Endothelial cell of umbilical vein (primary cell): ENCODE data around the gene GDPD3. TPM values are rescaled to one million over a fixed set of nuclear protein-coding genes. Genes with fewer than 3 reads are reported as not detected.

ENCODE experiments used
- BruUV-seq: library from RNA; stranded (reverse); fragments of 400-500 nt; replicated peaks from 2 replicates; lab custom pipeline; 2021; lab: Mats Ljungman, UMichigan
- CTCF ChIA-PET: fragments of 300-600, 350-600 bp; sonication (Branson Sonifier 250); formaldehyde crosslinking; loops from one replicate; lab custom pipeline; 2021; ENCODE audit warnings: antibody characterized with exemption, inconsistent platforms; lab: Charles Lee
- POLR2A ChIA-PET: fragments of 300-600, 350-600 bp; sonication (Branson Sonifier 250); formaldehyde crosslinking; loops from one replicate; lab custom pipeline; 2021; ENCODE audit warnings: antibody characterized with exemption, inconsistent platforms; lab: Charles Lee
- DNase-seq: peaks from one replicate; pipeline ENCODE4 v3.0.0-alpha.2; 2011; ENCODE audit warnings: low read depth, low spot score
- FAIRE-seq: peaks from 2 replicates; lab custom pipeline; 2011; peaks lifted over from hg19 to GRCh38; lab: Jason Lieb, UNC
- H2AFZ ChIP-seq: 2 replicates; pipeline ENCODE4 v1.6.0; 2012; ENCODE audit warnings: low read depth, low read length, control low read depth, inconsistent platforms
- H3K27ac ChIP-seq: 2 replicates; pipeline ENCODE4 v1.5.1; 2011; ENCODE audit warnings: low read depth, mild to moderate bottlenecking, control low read depth, low read length, moderate library complexity; ENCODE audit not compliant: insufficient read depth
- H3K27me3 ChIP-seq, 2 experiments: 2 replicates each; pipeline versions ENCODE4 v1.6.0 to v1.6.1; 2011; ENCODE audit warnings: low read length in 2 of 2, mixed read lengths in 1 of 2; ENCODE audit not compliant: control insufficient read depth in 2 of 2, insufficient read depth in 2 of 2
- H3K36me3 ChIP-seq, 2 experiments: 2 replicates in 1 of 2; 3 replicates in 1 of 2; pipeline ENCODE4 v1.5.1; 2011; ENCODE audit warnings: low read length in 2 of 2, mild to moderate bottlenecking in 1 of 2, moderate library complexity in 1 of 2; ENCODE audit not compliant: control insufficient read depth in 2 of 2, insufficient read depth in 2 of 2; ENCODE audit errors: extremely low read depth in 1 of 2
- H3K4me1 ChIP-seq: 3 replicates; pipeline ENCODE4 v1.5.1; 2011; ENCODE audit warnings: mild to moderate bottlenecking, low read length; ENCODE audit not compliant: control insufficient read depth, insufficient read depth; ENCODE audit errors: extremely low read depth
- H3K4me2 ChIP-seq: 2 replicates; pipeline ENCODE4 v1.6.1; 2011; ENCODE audit warnings: low read length, control low read depth, mixed read lengths; ENCODE audit not compliant: insufficient read depth
- H3K4me3 ChIP-seq, 3 experiments: fragments of 200-600 bp in 1 of 3; sonication (generic), shearing (Covaris generic) in 1 of 3; replicated peaks in 1 of 3; 2 replicates each; pipeline ENCODE4 v1.5.1; 2011 to 2016; ENCODE audit warnings: control low read depth in 3 of 3, low read length in 3 of 3, mild to moderate bottlenecking in 2 of 3, inconsistent platforms in 1 of 3, low read depth in 1 of 3, moderate library complexity in 1 of 3; ENCODE audit not compliant: insufficient read depth in 1 of 3
- H3K79me2 ChIP-seq: 2 replicates; pipeline ENCODE4 v1.6.0; 2012; ENCODE audit warnings: low read length, inconsistent platforms; ENCODE audit not compliant: control insufficient read depth, insufficient read depth
- H3K9ac ChIP-seq: replicated peaks from 2 replicates; pipeline ENCODE3; 2011; ENCODE audit warnings: low read length, control low read depth; ENCODE audit not compliant: insufficient read depth; ENCODE audit errors: extremely low read depth
- H3K9me1 ChIP-seq: replicated peaks from 3 replicates; pipeline ENCODE4 v1.6.0; 2011; ENCODE audit warnings: mild to moderate bottlenecking, low read length; ENCODE audit not compliant: control insufficient read depth, insufficient read depth; ENCODE audit errors: extremely low read depth
- H3K9me3 ChIP-seq: replicated peaks from 2 replicates; pipeline ENCODE4 v1.5.1; 2012; ENCODE audit warnings: low read length, inconsistent platforms; ENCODE audit not compliant: control insufficient read depth, insufficient read depth
- H4K20me1 ChIP-seq: replicated peaks from 2 replicates; pipeline ENCODE3; 2011; ENCODE audit warnings: mild to moderate bottlenecking, low read length; ENCODE audit not compliant: control insufficient read depth, insufficient read depth; ENCODE audit errors: extremely low read depth
- EZH2 ChIP-seq: IDR thresholded peaks from 2 replicates; pipeline ENCODE4 v1.6.1; 2012; ENCODE audit warnings: borderline replicate concordance, low read depth, mild to moderate bottlenecking, moderate library complexity, low read length, inconsistent platforms; ENCODE audit not compliant: severe bottlenecking
- FOS ChIP-seq: IDR thresholded peaks from 2 replicates; pipeline ENCODE4 v1.6.1; 2011; ENCODE audit warnings: mild to moderate bottlenecking, low read length, moderate library complexity, borderline replicate concordance; ENCODE audit not compliant: insufficient read depth
- GATA2 ChIP-seq: IDR thresholded peaks from 2 replicates; pipeline ENCODE4 v1.7.0; 2011; ENCODE audit warnings: low read depth, mild to moderate bottlenecking, moderate library complexity, mixed read lengths, low read length; ENCODE audit not compliant: insufficient read length, insufficient read depth
- JUN ChIP-seq: IDR thresholded peaks from 2 replicates; pipeline ENCODE4 v1.6.1; 2011; ENCODE audit warnings: borderline replicate concordance, low read depth; ENCODE audit not compliant: insufficient read length, insufficient read depth
- MAX ChIP-seq: IDR thresholded peaks from 2 replicates; pipeline ENCODE4 v1.6.1; 2011; ENCODE audit not compliant: insufficient read depth, insufficient read length
- MYC ChIP-seq: IDR thresholded peaks from one replicate; pipeline ENCODE4 v1.6.1; 2011; ENCODE audit warnings: mild to moderate bottlenecking, low read depth, low read length
- POLR2A ChIP-seq: IDR thresholded peaks from 2 replicates; pipeline ENCODE4 v1.6.1; 2012; ENCODE audit warnings: low read depth, mild to moderate bottlenecking, control low read depth, low read length
- POLR2AphosphoS5 ChIP-seq: IDR thresholded peaks from 2 replicates; pipeline ENCODE4 v1.6.1; 2012; ENCODE audit warnings: low read depth, mild to moderate bottlenecking, control low read depth, low read length, moderate library complexity; ENCODE audit not compliant: insufficient read depth
- dilution Hi-C: fragments of 300-500 bp; cut with MboI; formaldehyde crosslinking; loops from one replicate; pipeline ENCODE4 v1.15.0; 2019; ENCODE audit warnings: low sequenced_read_pairs; ENCODE audit not compliant: extremely low pct_ligation_motif_present
- intact Hi-C: fragments of 100-400 bp; cut with micrococcal nuclease; formaldehyde crosslinking; loops from one replicate; pipeline ENCODE4 v1.10.0; 2022
- polyA plus RNA-seq, 4 experiments: library from polyadenylated mRNA; depleted of rRNA in 3 of 4; stranded (reverse) in 3 of 4; unstranded in 1 of 4; fragments of >200 nt; gene quantifications; 2 replicates each; pipeline versions ENCODE4 v1.2.1 to v1.2.3, GENCODE V29; 2011 to 2012; ENCODE audit warnings: missing spikeins in 1 of 4
- total RNA-seq: library from RNA; stranded (reverse); gene quantifications from 2 replicates; pipeline ENCODE4 v1.2.3, GENCODE V29; 2021
- TF ChIP-seq, protein P1 (sequence below), 2 donors: IDR thresholded peaks; 1 replicate in 1 of 2; 2 replicates in 1 of 2; pipeline ENCODE4 v1.5.1; 2011; ENCODE audit warnings: low read length in 2 of 2, mild to moderate bottlenecking in 2 of 2, moderate library complexity in 2 of 2, control low read depth in 1 of 2, inconsistent platforms in 1 of 2, low read depth in 1 of 2; ENCODE audit not compliant: insufficient read depth in 1 of 2; ENCODE audit errors: extremely low read depth in 1 of 2

The GDPD3 gene
- total and polyA plus RNA-seq, 2 donors (not counting 3 experiments of a cell fraction or from before 2014, with no cell fraction given): 8.0 to 18.6 TPM

DNA sequence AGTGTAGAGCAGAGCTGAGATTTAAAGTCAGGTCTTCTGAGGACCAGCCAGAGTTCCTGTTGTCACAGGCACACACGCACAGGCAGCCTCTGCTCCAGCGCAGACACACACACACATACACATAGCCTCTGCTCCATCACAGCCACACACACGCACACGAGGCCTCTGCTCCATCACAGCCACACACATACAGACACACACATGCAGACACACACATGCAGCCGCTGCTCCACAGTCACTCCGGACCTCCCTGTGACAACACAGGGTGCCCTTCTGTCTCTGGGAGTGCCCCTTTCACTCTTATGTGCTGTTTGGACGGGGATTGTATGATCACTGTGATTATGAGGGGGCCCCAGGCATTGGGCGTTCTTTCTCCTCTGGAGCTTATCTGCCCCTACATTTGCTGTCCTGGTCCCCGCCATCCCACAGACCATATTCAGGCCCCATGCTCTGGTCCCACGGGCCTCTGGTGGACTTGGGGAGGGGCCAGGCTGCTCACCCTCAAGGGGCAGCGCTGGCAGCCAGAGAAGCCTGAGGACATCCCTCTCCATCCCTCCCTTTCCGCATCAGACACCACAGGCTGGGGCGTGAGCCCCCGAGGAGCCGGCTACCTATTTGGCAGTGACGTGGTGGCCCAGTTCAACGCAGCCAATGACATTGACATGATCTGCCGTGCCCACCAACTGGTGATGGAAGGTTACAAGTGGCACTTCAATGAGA lies 29.1 kb downstream of the GDPD3 start:
- dilution Hi-C loops: no loop called here
- no peak overlapping the region for H3K27ac ChIP-seq
- no peak for DNase-seq
- H3K9ac ChIP-seq: no peak overlapping the region
- FAIRE-seq: no peak
- peaks cover 17 to 42% of the 10 kb centered on the region in 2 experiments for H3K36me3 ChIP-seq
- peaks cover 15% of the 10 kb centered on the region for H3K79me2 ChIP-seq
- no peaks in the 10 kb centered on the region for H4K20me1 ChIP-seq
- H3K27me3 ChIP-seq: no peaks in the 10 kb centered on the region
- no peaks in the 10 kb centered on the region for H3K9me3 ChIP-seq
- no peak overlapping the region for H3K4me2 ChIP-seq
- ChIA-PET CTCF (no interaction called here), POLR2A (no interaction called here)
- H3K9me1 ChIP-seq: no peaks in the 10 kb centered on the region
- no TSS peak for BruUV-seq
- H3K4me3 ChIP-seq: no peak overlapping the region
- H3K4me1 ChIP-seq: no peaks in the 10 kb centered on the region
- no peak overlapping the region for H2AFZ ChIP-seq
- TF ChIP-seq, protein P1, sequence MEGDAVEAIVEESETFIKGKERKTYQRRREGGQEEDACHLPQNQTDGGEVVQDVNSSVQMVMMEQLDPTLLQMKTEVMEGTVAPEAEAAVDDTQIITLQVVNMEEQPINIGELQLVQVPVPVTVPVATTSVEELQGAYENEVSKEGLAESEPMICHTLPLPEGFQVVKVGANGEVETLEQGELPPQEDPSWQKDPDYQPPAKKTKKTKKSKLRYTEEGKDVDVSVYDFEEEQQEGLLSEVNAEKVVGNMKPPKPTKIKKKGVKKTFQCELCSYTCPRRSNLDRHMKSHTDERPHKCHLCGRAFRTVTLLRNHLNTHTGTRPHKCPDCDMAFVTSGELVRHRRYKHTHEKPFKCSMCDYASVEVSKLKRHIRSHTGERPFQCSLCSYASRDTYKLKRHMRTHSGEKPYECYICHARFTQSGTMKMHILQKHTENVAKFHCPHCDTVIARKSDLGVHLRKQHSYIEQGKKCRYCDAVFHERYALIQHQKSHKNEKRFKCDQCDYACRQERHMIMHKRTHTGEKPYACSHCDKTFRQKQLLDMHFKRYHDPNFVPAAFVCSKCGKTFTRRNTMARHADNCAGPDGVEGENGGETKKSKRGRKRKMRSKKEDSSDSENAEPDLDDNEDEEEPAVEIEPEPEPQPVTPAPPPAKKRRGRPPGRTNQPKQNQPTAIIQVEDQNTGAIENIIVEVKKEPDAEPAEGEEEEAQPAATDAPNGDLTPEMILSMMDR (IDR thresholded peaks at IDR 0.05; ENCODE audit: extremely low read depth in 1 of 2, insufficient read depth in 1 of 2, low read depth in 1 of 2, low read length in 2 of 2): no peak
- TF ChIP-seq FOS (no peak), MAX (no peak), GATA2 (no peak), POLR2A (no peak), MYC (no peak), JUN (no peak), POLR2AphosphoS5 (no peak), EZH2 (no peak)
- intact Hi-C loops: no loop called here
